ENCODE results near the gene DPP10.

DPP10 gene

DNA sequence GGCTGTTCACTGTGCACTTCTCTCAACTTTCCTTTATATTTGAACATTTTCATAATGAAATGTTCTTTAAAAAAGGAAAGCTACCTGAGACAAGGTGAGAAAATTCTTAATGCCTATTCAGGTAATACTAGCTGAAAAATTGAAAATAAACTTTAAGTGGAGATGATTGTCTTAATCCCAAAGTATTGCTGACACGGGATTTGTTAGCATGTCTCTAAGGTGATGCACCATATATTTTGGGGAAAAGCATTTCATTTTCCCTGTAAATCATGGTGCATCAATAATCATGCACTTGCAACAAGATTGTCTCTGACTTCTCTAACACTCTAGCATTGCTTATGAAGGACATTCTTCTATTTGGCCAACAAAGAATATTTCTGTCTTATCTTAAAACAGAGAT, 848.0 kb downstream of the DPP10 start:
- Histone ChIP-seq H3K9ac (ENCODE audit: low read length) (no peak overlapping the region), H3K4me1 (ENCODE audit: control insufficient read depth, insufficient read depth, low read length) (no peaks in the 10 kb centered on the region), H3K9me3 (ENCODE audit: control insufficient read depth, low read length) (no peaks in the 10 kb centered on the region), H3K4me3 (ENCODE audit: low read length) (no peak overlapping the region), H3K36me3 (ENCODE audit: control insufficient read depth, insufficient read depth, low read length, severe bottlenecking) (no peaks in the 10 kb centered on the region), H3K27me3 (replicated peaks; ENCODE audit: control insufficient read depth, insufficient read depth, low read length) (no peaks in the 10 kb centered on the region)
- DNase-seq (ENCODE audit: low read depth): no peak

DNA sequence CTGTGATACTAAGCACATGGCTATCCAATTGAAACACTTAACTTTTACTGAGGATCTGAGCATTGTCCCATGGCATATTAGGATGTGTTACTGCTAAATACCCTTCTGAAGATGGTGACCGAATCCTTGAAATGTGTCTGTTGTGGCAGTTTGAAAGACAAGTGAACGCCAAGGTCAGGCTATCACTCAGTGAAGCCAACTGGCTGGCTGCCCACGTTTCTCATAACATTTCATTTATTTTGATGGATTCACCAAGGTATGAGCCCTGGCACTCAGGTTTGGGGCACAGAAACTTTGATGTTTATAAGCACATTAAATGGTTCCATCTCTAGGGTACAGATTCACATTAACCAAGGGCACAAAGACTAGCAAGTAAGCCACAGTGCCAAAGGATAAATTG, 850.3 kb downstream of the DPP10 start:
- Histone ChIP-seq H3K36me3 (ENCODE audit: control insufficient read depth, insufficient read depth, low read length, severe bottlenecking) (no peaks in the 10 kb centered on the region), H3K4me3 (ENCODE audit: low read length) (no peak overlapping the region), H3K27me3 (replicated peaks; ENCODE audit: control insufficient read depth, insufficient read depth, low read length) (no peaks in the 10 kb centered on the region), H3K4me1 (ENCODE audit: control insufficient read depth, insufficient read depth, low read length) (no peaks in the 10 kb centered on the region), H3K9ac (ENCODE audit: low read length) (no peak overlapping the region), H3K9me3 (ENCODE audit: control insufficient read depth, low read length) (no peaks in the 10 kb centered on the region)
- DNase-seq (ENCODE audit: low read depth): no peak

DNA sequence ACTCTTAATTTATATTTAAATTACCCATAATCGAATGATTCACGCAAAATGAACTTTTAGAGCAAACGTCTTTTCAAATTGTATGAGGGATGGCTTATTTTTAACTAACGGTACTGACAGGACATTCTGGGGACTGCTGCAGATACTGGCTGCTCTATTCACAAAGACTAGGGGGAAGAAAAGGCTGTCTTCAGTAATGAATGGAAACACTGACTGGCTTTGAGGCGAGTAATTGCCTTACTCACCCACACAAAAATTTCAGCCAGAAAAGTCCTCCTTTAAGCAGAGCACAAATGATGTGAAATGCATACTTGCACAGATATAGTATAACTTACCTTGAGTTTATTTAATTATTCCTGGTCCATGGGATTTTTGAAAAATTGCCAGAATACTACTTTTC, 852.6 kb downstream of the DPP10 start:
- Histone ChIP-seq H3K9ac (ENCODE audit: low read length) (no peak overlapping the region), H3K36me3 (ENCODE audit: control insufficient read depth, insufficient read depth, low read length, severe bottlenecking) (no peaks in the 10 kb centered on the region), H3K4me1 (ENCODE audit: control insufficient read depth, insufficient read depth, low read length) (no peaks in the 10 kb centered on the region), H3K27me3 (replicated peaks; ENCODE audit: control insufficient read depth, insufficient read depth, low read length) (no peaks in the 10 kb centered on the region), H3K4me3 (ENCODE audit: low read length) (no peak overlapping the region), H3K9me3 (ENCODE audit: control insufficient read depth, low read length) (no peaks in the 10 kb centered on the region)
- no peak for DNase-seq (ENCODE audit: low read depth)

DNA sequence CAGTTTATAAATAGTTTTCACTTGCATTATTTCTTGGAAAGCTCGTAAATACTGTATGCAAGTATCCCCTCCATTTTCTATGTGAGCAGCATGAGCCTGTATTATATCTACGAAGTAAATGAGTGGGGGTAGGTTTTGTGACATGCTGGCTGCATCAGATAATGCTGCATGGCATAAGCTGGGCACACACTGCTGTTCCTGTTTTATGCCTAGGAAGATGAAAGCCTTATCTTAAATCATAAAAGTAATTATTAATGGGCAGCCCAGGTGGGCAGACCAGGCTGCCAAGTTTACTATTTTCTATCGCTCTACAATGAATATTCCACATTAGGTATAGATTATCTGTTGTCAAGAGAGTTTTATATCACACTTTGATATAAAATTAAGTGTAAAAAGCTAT, 854.6 kb downstream of the DPP10 start:
- H3K4me1 ChIP-seq (ENCODE audit: control insufficient read depth, insufficient read depth, low read length): no peaks in the 10 kb centered on the region
- no peak overlapping the region for H3K4me3 ChIP-seq (ENCODE audit: low read length)
- DNase-seq (ENCODE audit: low read depth): no peak
- H3K9me3 ChIP-seq (ENCODE audit: control insufficient read depth, low read length): no peaks in the 10 kb centered on the region
- H3K9ac ChIP-seq (ENCODE audit: low read length): no peak overlapping the region
- no peaks in the 10 kb centered on the region for H3K27me3 ChIP-seq (replicated peaks; ENCODE audit: control insufficient read depth, insufficient read depth, low read length)
- no peaks in the 10 kb centered on the region for H3K36me3 ChIP-seq (ENCODE audit: control insufficient read depth, insufficient read depth, low read length, severe bottlenecking)

DNA sequence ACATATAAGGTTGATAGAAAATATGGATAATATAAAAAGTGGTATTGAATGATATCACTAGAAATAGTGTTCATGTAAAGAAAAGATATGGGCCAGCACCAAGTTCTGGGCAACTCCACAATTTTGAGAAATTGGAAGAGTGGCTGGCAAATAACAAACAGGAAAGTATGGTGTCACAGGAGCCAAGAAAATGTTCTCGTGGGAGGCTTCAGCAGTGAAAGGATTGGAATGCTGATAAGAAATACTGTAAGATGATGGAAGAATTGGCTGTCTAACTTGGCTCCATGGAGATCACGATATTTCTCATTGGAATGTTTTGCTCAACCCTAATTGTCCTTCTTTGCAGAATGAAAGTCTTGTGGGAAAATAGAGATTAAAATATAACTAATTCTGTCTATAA, 856.8 kb downstream of the DPP10 start:
- no peak for DNase-seq (ENCODE audit: low read depth)
- Histone ChIP-seq H3K4me1 (ENCODE audit: control insufficient read depth, insufficient read depth, low read length) (no peaks in the 10 kb centered on the region), H3K9me3 (ENCODE audit: control insufficient read depth, low read length) (no peaks in the 10 kb centered on the region)

DNA sequence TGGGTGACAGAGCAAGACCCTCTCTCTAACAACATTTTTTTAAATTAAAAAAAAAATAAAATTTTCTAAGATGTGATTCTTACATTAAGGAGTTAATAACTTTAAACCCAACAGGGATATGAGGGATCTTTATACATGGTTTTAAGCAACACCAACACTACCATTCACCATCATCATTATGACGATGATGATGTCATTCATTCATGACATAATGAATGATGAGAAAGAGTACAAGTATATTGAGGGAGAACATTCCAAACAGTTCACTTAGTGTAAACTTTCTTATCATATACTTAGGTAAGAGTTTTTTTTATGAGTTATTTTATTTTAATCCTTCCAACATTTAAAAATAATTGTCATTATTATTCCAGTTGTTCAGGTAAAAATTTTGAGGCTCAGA, 863.3 kb downstream of the DPP10 start:
- Histone ChIP-seq H3K36me3 (ENCODE audit: control insufficient read depth, insufficient read depth, low read length, severe bottlenecking) (no peaks in the 10 kb centered on the region), H3K9ac (ENCODE audit: low read length) (no peak overlapping the region), H3K27me3 (replicated peaks; ENCODE audit: control insufficient read depth, insufficient read depth, low read length) (no peaks in the 10 kb centered on the region), H3K4me1 (ENCODE audit: control insufficient read depth, insufficient read depth, low read length) (no peaks in the 10 kb centered on the region), H3K4me3 (ENCODE audit: low read length) (no peak overlapping the region), H3K9me3 (ENCODE audit: control insufficient read depth, low read length) (no peaks in the 10 kb centered on the region)
- DNase-seq (ENCODE audit: low read depth): no peak

More for the DNA sequence above, 856.8 kb downstream of the DPP10 start:
- H3K4me3 ChIP-seq (ENCODE audit: low read length): no peak overlapping the region
- no peaks in the 10 kb centered on the region for H3K27me3 ChIP-seq (replicated peaks; ENCODE audit: control insufficient read depth, insufficient read depth, low read length)
- H3K36me3 ChIP-seq (ENCODE audit: control insufficient read depth, insufficient read depth, low read length, severe bottlenecking): no peaks in the 10 kb centered on the region
- no peak overlapping the region for H3K9ac ChIP-seq (ENCODE audit: low read length)

DNA sequence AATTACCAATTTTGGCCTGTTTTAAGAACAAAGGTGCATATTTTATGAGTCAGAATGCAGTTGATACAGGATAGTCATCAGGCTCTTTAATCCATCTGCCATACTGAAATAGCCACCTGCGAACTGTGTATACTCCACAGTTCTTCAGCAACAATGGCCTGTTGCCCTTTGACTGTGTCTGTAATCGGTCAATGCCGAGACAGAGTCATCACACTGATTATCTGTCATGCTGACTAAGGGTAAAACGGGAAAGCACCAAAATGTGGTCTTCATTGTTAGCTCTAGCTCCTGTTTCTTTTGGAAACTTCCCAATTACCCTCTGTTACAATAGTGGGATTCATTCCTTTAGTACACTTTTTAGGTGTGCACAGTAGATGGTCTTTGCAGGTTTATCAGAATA, 871.7 kb downstream of the DPP10 start:
- H3K4me1 ChIP-seq (ENCODE audit: control insufficient read depth, insufficient read depth, low read length): no peaks in the 10 kb centered on the region
- H3K9me3 ChIP-seq (ENCODE audit: control insufficient read depth, low read length): no peaks in the 10 kb centered on the region
- no peaks in the 10 kb centered on the region for H3K36me3 ChIP-seq (ENCODE audit: control insufficient read depth, insufficient read depth, low read length, severe bottlenecking)
- no peak overlapping the region for H3K9ac ChIP-seq (ENCODE audit: low read length)
- H3K27me3 ChIP-seq (replicated peaks; ENCODE audit: control insufficient read depth, insufficient read depth, low read length): no peaks in the 10 kb centered on the region
- DNase-seq (ENCODE audit: low read depth): no peak
- no peak overlapping the region for H3K4me3 ChIP-seq (ENCODE audit: low read length)

DNA sequence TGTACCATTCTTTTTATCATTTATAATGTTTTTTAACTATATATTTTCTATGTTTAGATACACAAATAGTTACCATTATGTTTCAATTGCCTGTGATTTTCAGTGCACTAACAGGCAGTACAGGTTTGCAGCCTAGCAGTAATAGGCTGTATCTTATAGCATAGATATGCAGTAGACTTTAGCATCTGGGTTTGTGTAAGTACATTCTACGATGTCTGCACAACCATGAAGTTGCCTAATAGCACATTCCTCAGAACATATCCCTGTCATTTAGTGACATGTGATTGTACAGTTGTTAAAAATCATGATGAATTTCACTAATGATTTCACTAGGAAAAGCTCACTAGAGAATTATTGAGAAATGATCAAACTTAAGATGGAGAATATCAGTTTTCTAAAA, 884.6 kb downstream of the DPP10 start:
- no peaks in the 10 kb centered on the region for H3K4me1 ChIP-seq (ENCODE audit: control insufficient read depth, insufficient read depth, low read length)
- no peak overlapping the region for H3K4me3 ChIP-seq (ENCODE audit: low read length)
- no peak for DNase-seq (ENCODE audit: low read depth)
- H3K36me3 ChIP-seq (ENCODE audit: control insufficient read depth, insufficient read depth, low read length, severe bottlenecking): no peaks in the 10 kb centered on the region
- no peak overlapping the region for H3K9ac ChIP-seq (ENCODE audit: low read length)
- H3K9me3 ChIP-seq (ENCODE audit: control insufficient read depth, low read length): no peaks in the 10 kb centered on the region
- H3K27me3 ChIP-seq (replicated peaks; ENCODE audit: control insufficient read depth, insufficient read depth, low read length): no peaks in the 10 kb centered on the region

DNA sequence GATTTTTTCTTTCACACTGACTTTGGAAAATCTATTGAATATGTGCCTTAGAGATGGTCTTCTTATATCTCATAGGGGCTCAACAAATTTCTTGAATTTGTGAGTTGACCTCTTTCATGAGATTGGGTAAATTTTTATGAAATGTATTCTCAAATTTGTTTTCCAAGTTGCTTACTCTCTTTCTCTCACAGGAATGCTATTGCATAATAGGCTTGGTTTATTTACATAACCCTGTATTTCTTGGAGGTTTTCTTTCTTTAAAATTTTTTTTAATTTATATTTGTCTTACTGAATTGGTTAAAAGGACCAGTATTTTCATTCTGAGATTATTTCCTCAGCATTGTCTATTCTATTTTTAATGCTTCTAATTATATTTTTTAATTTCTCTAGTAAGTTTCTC, 917.1 kb downstream of the DPP10 start:
- Histone ChIP-seq H3K9ac (ENCODE audit: low read length) (no peak overlapping the region), H3K36me3 (ENCODE audit: control insufficient read depth, insufficient read depth, low read length, severe bottlenecking) (no peaks in the 10 kb centered on the region), H3K27me3 (replicated peaks; ENCODE audit: control insufficient read depth, insufficient read depth, low read length) (no peaks in the 10 kb centered on the region), H3K9me3 (ENCODE audit: control insufficient read depth, low read length) (peaks cover 3% of the 10 kb centered on the region), H3K4me1 (ENCODE audit: control insufficient read depth, insufficient read depth, low read length) (no peaks in the 10 kb centered on the region), H3K4me3 (ENCODE audit: low read length) (no peak overlapping the region)
- no peak for DNase-seq (ENCODE audit: low read depth)

DNA sequence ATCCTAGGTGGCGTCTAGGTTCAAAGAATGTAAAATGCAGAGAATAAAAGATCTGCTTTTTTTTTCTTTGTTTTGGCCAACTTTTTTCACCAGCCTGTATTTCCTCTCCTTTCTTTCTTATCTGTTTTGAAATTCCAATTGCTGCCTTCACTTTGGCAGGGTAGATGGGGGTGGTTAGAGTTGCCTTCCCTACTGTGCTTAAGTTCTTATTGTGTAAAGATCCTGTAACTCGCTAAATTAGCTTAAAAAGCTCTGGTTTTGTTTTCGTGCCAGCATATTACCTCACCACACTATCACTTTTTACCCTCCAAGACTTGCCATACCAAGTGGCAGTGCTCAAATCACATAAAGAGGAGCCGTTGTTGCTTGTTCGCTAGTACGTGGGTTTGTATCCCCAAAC, 921.7 kb downstream of the DPP10 start:
- no peak overlapping the region for H3K4me3 ChIP-seq (ENCODE audit: low read length)
- DNase-seq (ENCODE audit: low read depth): no peak
- no peaks in the 10 kb centered on the region for H3K9me3 ChIP-seq (ENCODE audit: control insufficient read depth, low read length)
- H3K4me1 ChIP-seq (ENCODE audit: control insufficient read depth, insufficient read depth, low read length): no peaks in the 10 kb centered on the region
- H3K36me3 ChIP-seq (ENCODE audit: control insufficient read depth, insufficient read depth, low read length, severe bottlenecking): no peaks in the 10 kb centered on the region
- H3K9ac ChIP-seq (ENCODE audit: low read length): no peak overlapping the region
- H3K27me3 ChIP-seq (replicated peaks; ENCODE audit: control insufficient read depth, insufficient read depth, low read length): no peaks in the 10 kb centered on the region

DNA sequence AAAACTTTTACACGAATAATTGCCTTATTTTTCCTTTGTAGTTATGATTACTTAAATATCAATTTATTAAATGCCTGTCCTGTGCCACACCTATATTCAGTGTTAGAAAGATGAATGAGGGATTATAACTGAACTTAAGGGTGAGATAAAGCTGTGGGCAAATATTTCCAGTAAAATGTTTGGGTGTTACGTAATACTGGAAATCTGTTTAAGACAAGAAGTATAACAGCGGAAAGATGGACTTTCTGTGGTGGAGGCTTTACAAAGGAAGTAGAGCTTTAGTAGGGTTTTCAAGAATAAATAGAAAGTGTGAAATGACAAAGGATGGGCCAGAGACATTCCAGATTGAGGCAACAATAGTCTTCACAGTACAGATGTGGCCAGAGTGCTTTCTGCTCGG, 927.0 kb downstream of the DPP10 start:
- Histone ChIP-seq H3K4me1 (ENCODE audit: control insufficient read depth, insufficient read depth, low read length) (no peaks in the 10 kb centered on the region), H3K36me3 (ENCODE audit: control insufficient read depth, insufficient read depth, low read length, severe bottlenecking) (no peaks in the 10 kb centered on the region), H3K9ac (ENCODE audit: low read length) (no peak overlapping the region), H3K9me3 (ENCODE audit: control insufficient read depth, low read length) (peaks cover 16% of the 10 kb centered on the region), H3K27me3 (replicated peaks; ENCODE audit: control insufficient read depth, insufficient read depth, low read length) (no peaks in the 10 kb centered on the region), H3K4me3 (ENCODE audit: low read length) (no peak overlapping the region)
- no peak for DNase-seq (ENCODE audit: low read depth)

DNA sequence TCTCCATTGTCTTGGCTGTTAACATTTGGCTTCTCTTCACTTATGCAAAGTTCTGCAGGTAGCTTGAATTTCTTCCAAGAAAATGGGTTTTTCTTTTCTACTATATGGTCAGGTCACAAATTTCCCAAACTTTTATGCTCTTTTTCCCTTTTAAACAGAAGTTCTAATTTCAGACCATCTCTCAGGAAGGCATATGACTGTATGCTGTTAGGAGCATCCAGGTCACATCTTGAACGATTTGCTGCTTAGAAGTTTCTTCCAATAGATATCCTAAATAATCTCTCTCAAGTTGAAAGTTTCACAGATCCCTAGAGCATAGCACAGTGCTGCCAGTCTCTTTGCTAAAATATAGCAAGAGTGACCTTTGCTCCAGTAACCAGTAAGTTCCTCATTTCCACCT, 932.5 kb downstream of the DPP10 start:
- Histone ChIP-seq H3K27me3 (replicated peaks; ENCODE audit: control insufficient read depth, insufficient read depth, low read length) (no peaks in the 10 kb centered on the region), H3K4me1 (ENCODE audit: control insufficient read depth, insufficient read depth, low read length) (no peaks in the 10 kb centered on the region), H3K9ac (ENCODE audit: low read length) (no peak overlapping the region), H3K36me3 (ENCODE audit: control insufficient read depth, insufficient read depth, low read length, severe bottlenecking) (no peaks in the 10 kb centered on the region), H3K9me3 (ENCODE audit: control insufficient read depth, low read length) (peaks cover 31% of the 10 kb centered on the region), H3K4me3 (ENCODE audit: low read length) (no peak overlapping the region)
- DNase-seq (ENCODE audit: low read depth): no peak
